K562 (cell line): ENCODE data around the gene CHERP. TPM values are rescaled to one million over a fixed set of nuclear protein-coding genes. Genes with fewer than 3 reads are reported as not detected.

Experiments
- C11orf30 ChIP-seq: fragments of 450-650 bp; IDR thresholded peaks from 2 replicates; pipeline ENCODE4 v1.6.1; 2016; ENCODE audit warnings: low read depth, mild to moderate bottlenecking
- E2F3 ChIP-seq: fragments of 250-450 bp; sonication (Bioruptor Pico); IDR thresholded peaks from 2 replicates; pipeline ENCODE4 v1.4.0; 2020; ENCODE audit warnings: mild to moderate bottlenecking
- EGR1 ChIP-seq: fragments of 450-650 bp; conservative IDR thresholded peaks from 2 replicates; pipeline ENCODE4 v1.6.1; 2017; ENCODE audit warnings: mild to moderate bottlenecking
- HDAC2 ChIP-seq: fragments of 450-650 bp; IDR thresholded peaks from 2 replicates; pipeline ENCODE4 v1.6.1; 2016; ENCODE audit warnings: mild to moderate bottlenecking
- HMGN3 ChIP-seq: IDR thresholded peaks from 2 replicates; pipeline ENCODE4 v1.6.1; 2011; ENCODE audit warnings: borderline replicate concordance, low read depth, mild to moderate bottlenecking, mixed read lengths, low read length; ENCODE audit not compliant: insufficient read length; ENCODE audit errors: extremely low read depth
- HNRNPLL ChIP-seq: fragments of 200-400 bp; formaldehyde crosslinking; IDR thresholded peaks from 2 replicates; pipeline ENCODE4 v1.6.1; 2017; ENCODE audit warnings: low read length, low read depth, mild to moderate bottlenecking; ENCODE audit not compliant: poor library complexity, severe bottlenecking
- MXI1 ChIP-seq: IDR thresholded peaks from 2 replicates; pipeline ENCODE4 v1.6.1; 2011; ENCODE audit warnings: low read depth, mild to moderate bottlenecking, improper control_type of control experiment, low read length
- MYC ChIP-seq, 2 experiments: fragments of 250-450 bp in 1 of 2; sonication (Bioruptor Pico) in 1 of 2; IDR thresholded peaks; 2 replicates each; pipeline versions ENCODE4 v1.5.1 to v1.6.1; 2012 to 2021; ENCODE audit warnings: low read depth in 2 of 2, borderline replicate concordance in 1 of 2, improper control_type of control experiment in 1 of 2, low read length in 1 of 2, mild to moderate bottlenecking in 1 of 2, moderate library complexity in 1 of 2
- NEUROD1 ChIP-seq: fragments of 150-350 bp; IDR thresholded peaks from 2 replicates; pipeline ENCODE4 v1.6.1; 2014; ENCODE audit warnings: borderline replicate concordance, low read length, low read depth; ENCODE audit not compliant: partially characterized antibody
- NFYB ChIP-seq: IDR thresholded peaks from 2 replicates; pipeline ENCODE4 v1.6.1; 2011; ENCODE audit warnings: mild to moderate bottlenecking, moderate library complexity; ENCODE audit not compliant: insufficient read length; ENCODE audit errors: extremely low read depth
- RFX7 ChIP-seq: fragments of 250-450 bp; sonication (Bioruptor Pico); IDR thresholded peaks from 2 replicates; pipeline ENCODE4 v1.5.1; 2021; ENCODE audit warnings: mild to moderate bottlenecking
- SMAD1 ChIP-seq: fragments of 150-350 bp; IDR thresholded peaks from 2 replicates; pipeline ENCODE4 v1.6.1; 2014; ENCODE audit warnings: low read length, low read depth; ENCODE audit not compliant: partially characterized antibody
- SMARCC2 ChIP-seq: fragments of 450-650 bp; IDR thresholded peaks from 2 replicates; pipeline ENCODE4 v1.6.1; 2017; ENCODE audit warnings: antibody characterized with exemption, moderate library complexity, mild to moderate bottlenecking, low read depth
- TEAD4 ChIP-seq, 2 experiments: sonication (generic) in 1 of 2; formaldehyde crosslinking in 1 of 2; IDR thresholded peaks; 2 replicates each; pipeline versions ENCODE4 v1.6.1 to v1.8.0; 2012 to 2022; ENCODE audit warnings: borderline replicate concordance in 1 of 2, inconsistent platforms in 1 of 2, low read length in 1 of 2, mild to moderate bottlenecking in 1 of 2, missing genetic modification reagents in 1 of 2
- TGIF2 ChIP-seq: sonication (generic); formaldehyde crosslinking; IDR thresholded peaks from 2 replicates; pipeline ENCODE4 v1.8.1; 2022; ENCODE audit warnings: mild to moderate bottlenecking, missing genetic modification reagents, moderate library complexity
- ZFP36 ChIP-seq: fragments of 150-350 bp; IDR thresholded peaks from 2 replicates; pipeline ENCODE4 v1.6.1; 2018; ENCODE audit warnings: low read length, low read depth; ENCODE audit not compliant: partially characterized antibody
- ZNF239 ChIP-seq: fragments of 250-450 bp; sonication (Bioruptor Pico); IDR thresholded peaks from 2 replicates; pipeline ENCODE4 v1.4.0; 2020; ENCODE audit warnings: mild to moderate bottlenecking
- ZNF263 ChIP-seq: sonication (generic); formaldehyde crosslinking; IDR thresholded peaks from 2 replicates; pipeline ENCODE4 v1.8.0; 2022; ENCODE audit warnings: mild to moderate bottlenecking, missing genetic modification reagents, borderline replicate concordance
- ZNF3 ChIP-seq: fragments of 250-450 bp; sonication (Bioruptor Pico); IDR thresholded peaks from 2 replicates; pipeline ENCODE4 v1.5.0; 2021; ENCODE audit warnings: mild to moderate bottlenecking, moderate library complexity
- ZNF384 ChIP-seq: IDR thresholded peaks from 2 replicates; pipeline ENCODE4 v1.6.1; 2012; ENCODE audit warnings: low read depth, low read length, improper control_type of control experiment
- ZNF507 ChIP-seq: conservative IDR thresholded peaks from 2 replicates; pipeline ENCODE4 v1.6.1; 2017; ENCODE audit warnings: missing genetic modification characterization, missing compliant biosample characterization
- polyA plus RNA-seq, 8 experiments: library from polyadenylated mRNA; depleted of rRNA in 4 of 8; stranded (reverse) in 5 of 8; unstranded in 3 of 8; fragments of >200 nt; fragmentation: Nextera tagmentation in 2 of 8; fragmentation: Illumina TruSeq in 1 of 8; extraction: Ambion mirVana in 2 of 8; extraction: Trizol in 1 of 8; gene quantifications; 2 replicates each; pipeline versions ENCODE4 v1.2.1 to v1.2.3, GENCODE V29; 2011 to 2014; ENCODE audit warnings: inconsistent platforms in 1 of 8, missing spikeins in 1 of 8
- total RNA-seq, 7 experiments: library from RNA; depleted of rRNA in 6 of 7; stranded (reverse); fragments of >200 nt in 6 of 7; fragmentation: Illumina TruSeq in 2 of 7; extraction: Trizol in 2 of 7; gene quantifications; 2 replicates each; pipeline versions ENCODE4 v1.2.1 to v1.2.3, GENCODE V29; 2011 to 2021; ENCODE audit warnings: low replicate concordance in 1 of 7
- TF ChIP-seq, protein P1 (sequence below): fragments of 250-450 bp; sonication (Bioruptor Pico); IDR thresholded peaks from 2 replicates; pipeline ENCODE4 v1.4.0; 2020; ENCODE audit warnings: mild to moderate bottlenecking, moderate library complexity, borderline replicate concordance
- TF ChIP-seq, protein P2 (sequence below), 2 experiments: fragments of 450-650 bp in 1 of 2; IDR thresholded peaks; 2 replicates each; pipeline ENCODE4 v1.6.1; 2011 to 2017; ENCODE audit warnings: low read depth in 2 of 2, antibody characterized with exemption in 1 of 2, borderline replicate concordance in 1 of 2, low read length in 1 of 2, mild to moderate bottlenecking in 1 of 2, mixed read lengths in 1 of 2; ENCODE audit not compliant: control insufficient read depth in 1 of 2

The CHERP gene
- total and polyA plus RNA-seq, 9 of the 15 experiments (the other 6 are each of a cell fraction or from before 2014, with no cell fraction given), result 0.60 to 85.1 (median 7.8) TPM

DNA sequence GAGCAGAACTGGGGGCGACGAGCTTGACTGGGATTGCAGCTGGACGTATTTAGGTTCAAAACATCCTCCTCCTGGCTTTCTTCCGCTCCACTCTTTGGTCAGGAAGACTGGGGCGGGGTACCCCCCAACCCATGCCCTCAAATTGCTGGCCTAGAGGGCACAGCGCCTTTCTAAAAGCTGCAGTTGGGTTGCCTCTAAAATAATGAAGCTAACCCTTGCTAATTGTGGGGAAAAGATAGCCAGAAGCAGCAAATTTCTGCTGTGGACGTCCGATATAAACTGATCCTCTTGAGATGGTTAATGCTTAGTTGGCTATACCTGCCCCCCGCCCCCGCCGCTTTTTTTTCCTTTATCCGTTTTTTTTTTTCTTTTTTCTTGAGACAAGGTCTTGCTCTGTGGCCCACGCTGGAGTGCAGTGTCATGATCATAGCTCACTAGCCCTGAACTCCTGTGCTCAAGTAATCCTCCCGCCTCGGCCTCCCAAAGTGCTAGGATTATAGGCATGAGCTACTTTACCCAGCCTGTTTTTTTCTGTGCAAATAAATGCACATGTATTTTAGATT, 754 bp upstream of the CHERP start (continued):
- TF ChIP-seq MYC (IDR thresholded peaks at IDR 0.05; ENCODE audit: low read depth, low read length) (no peak), MYC (CRISPR knock-in tag; IDR thresholded peaks at IDR 0.05; ENCODE audit: borderline replicate concordance, low read depth) (no peak), HDAC2 (0 out of 2 replicates have a peak, but pooled peaks have one; percentile 9), SMARCC2 (no peak), TEAD4 (IDR thresholded peaks at IDR 0.05; ENCODE audit: low read length) (no peak), TEAD4 (CRISPR knock-in tag; IDR thresholded peaks at IDR 0.05; ENCODE audit: borderline replicate concordance) (no peak), ZFP36 (no peak), SMAD1 (no peak), ZNF507 (tag) (no peak), ZNF263 (CRISPR knock-in tag) (no peak), C11orf30 (peak; percentile 45; the same call in 1 of the 2 replicates), EGR1 (peak; percentile 70), MXI1 (no peak), E2F3 (CRISPR knock-in tag) (no peak), ZNF239 (CRISPR knock-in tag) (no peak), ZNF384 (peak; percentile 72), NEUROD1 (no peak), ZNF3 (no peak), TGIF2 (no peak), NFYB (no peak), HMGN3 (no peak), RFX7 (CRISPR knock-in tag) (no peak), HNRNPLL (no peak)
- TF ChIP-seq, protein P1, sequence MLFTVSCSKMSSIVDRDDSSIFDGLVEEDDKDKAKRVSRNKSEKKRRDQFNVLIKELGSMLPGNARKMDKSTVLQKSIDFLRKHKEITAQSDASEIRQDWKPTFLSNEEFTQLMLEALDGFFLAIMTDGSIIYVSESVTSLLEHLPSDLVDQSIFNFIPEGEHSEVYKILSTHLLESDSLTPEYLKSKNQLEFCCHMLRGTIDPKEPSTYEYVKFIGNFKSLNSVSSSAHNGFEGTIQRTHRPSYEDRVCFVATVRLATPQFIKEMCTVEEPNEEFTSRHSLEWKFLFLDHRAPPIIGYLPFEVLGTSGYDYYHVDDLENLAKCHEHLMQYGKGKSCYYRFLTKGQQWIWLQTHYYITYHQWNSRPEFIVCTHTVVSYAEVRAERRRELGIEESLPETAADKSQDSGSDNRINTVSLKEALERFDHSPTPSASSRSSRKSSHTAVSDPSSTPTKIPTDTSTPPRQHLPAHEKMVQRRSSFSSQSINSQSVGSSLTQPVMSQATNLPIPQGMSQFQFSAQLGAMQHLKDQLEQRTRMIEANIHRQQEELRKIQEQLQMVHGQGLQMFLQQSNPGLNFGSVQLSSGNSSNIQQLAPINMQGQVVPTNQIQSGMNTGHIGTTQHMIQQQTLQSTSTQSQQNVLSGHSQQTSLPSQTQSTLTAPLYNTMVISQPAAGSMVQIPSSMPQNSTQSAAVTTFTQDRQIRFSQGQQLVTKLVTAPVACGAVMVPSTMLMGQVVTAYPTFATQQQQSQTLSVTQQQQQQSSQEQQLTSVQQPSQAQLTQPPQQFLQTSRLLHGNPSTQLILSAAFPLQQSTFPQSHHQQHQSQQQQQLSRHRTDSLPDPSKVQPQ (CRISPR knock-in tag), result no peak
- TF ChIP-seq, protein P2, sequence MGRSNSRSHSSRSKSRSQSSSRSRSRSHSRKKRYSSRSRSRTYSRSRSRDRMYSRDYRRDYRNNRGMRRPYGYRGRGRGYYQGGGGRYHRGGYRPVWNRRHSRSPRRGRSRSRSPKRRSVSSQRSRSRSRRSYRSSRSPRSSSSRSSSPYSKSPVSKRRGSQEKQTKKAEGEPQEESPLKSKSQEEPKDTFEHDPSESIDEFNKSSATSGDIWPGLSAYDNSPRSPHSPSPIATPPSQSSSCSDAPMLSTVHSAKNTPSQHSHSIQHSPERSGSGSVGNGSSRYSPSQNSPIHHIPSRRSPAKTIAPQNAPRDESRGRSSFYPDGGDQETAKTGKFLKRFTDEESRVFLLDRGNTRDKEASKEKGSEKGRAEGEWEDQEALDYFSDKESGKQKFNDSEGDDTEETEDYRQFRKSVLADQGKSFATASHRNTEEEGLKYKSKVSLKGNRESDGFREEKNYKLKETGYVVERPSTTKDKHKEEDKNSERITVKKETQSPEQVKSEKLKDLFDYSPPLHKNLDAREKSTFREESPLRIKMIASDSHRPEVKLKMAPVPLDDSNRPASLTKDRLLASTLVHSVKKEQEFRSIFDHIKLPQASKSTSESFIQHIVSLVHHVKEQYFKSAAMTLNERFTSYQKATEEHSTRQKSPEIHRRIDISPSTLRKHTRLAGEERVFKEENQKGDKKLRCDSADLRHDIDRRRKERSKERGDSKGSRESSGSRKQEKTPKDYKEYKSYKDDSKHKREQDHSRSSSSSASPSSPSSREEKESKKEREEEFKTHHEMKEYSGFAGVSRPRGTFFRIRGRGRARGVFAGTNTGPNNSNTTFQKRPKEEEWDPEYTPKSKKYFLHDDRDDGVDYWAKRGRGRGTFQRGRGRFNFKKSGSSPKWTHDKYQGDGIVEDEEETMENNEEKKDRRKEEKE (IDR thresholded peaks at IDR 0.05; ENCODE audit: borderline replicate concordance in 1 of 2, control insufficient read depth in 1 of 2, low read depth in 2 of 2, low read length in 1 of 2), result no peak
